NCI-H774 (cell line): ENCODE data around the gene IGSF21.

Experiments
- DNase-seq: peaks from one replicate; lab custom pipeline; 2025; lab: John Stamatoyannopoulos, UW

Gene IGSF21

GRCh38 chr1:18262726-18263125 is 155.1 kb downstream of the IGSF21 start:
- no peak for DNase-seq

GRCh38 chr1:18263547-18264120 is 156.0 kb downstream of the IGSF21 start:
- DNase-seq: no peak

- no peak for DNase-seq
These were observed 156.9 kb downstream of the IGSF21 start for GRCh38 chr1:18264450-18265039.

DNA sequence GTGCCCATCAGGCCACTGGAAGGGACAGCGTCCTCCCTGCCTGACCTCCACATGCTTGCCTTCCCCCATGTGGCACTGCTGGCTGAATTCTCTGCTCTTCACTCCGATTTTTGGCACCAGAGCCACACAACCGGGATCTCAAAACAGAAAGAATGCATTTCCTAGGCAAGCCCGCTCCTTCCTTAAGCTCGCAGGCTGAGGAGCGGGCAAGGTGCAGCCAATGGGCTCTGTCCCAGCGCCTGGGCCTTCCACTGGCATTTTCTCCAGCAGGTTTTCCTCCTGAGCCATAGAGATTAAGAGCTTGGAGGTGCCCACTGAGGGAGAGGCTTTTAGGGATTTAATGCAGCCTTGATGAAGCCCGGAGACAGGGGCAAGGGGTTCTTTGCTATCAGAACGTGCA is 158.0 kb downstream of the IGSF21 start:
- no peak for DNase-seq

GRCh38 chr1:18266391-18266790 is 158.8 kb downstream of the IGSF21 start:
- no peak for DNase-seq

GRCh38 chr1:18271336-18271735 is 163.7 kb downstream of the IGSF21 start:
- DNase-seq: no peak

GRCh38 chr1:18278946-18279345 is 171.3 kb downstream of the IGSF21 start:
- DNase-seq: no peak

GRCh38 chr1:18279351-18280074 is 171.9 kb downstream of the IGSF21 start:
- no peak for DNase-seq

DNA sequence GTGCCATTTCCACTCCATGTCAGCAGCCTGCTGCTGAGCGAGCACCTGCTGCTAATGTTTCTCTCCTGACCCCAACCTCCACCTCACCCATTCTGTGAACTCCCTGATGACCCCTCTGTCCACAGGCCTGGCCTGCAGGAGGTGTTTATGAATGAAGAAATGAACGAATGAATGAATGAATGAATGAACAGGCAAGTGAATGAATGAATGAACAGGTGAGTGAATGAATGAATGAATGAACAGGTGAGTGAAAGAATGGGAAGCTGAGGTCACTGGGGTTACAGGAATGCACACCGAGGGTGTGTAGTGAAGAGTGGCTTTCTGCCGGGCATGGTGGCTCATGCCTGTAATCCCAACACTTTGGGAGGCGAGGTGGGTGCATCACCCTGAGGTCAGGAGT is 173.4 kb downstream of the IGSF21 start:
- DNase-seq: no peak

- DNase-seq: no peak
These were observed 175.4 kb downstream of the IGSF21 start for GRCh38 chr1:18282851-18283600.

DNA sequence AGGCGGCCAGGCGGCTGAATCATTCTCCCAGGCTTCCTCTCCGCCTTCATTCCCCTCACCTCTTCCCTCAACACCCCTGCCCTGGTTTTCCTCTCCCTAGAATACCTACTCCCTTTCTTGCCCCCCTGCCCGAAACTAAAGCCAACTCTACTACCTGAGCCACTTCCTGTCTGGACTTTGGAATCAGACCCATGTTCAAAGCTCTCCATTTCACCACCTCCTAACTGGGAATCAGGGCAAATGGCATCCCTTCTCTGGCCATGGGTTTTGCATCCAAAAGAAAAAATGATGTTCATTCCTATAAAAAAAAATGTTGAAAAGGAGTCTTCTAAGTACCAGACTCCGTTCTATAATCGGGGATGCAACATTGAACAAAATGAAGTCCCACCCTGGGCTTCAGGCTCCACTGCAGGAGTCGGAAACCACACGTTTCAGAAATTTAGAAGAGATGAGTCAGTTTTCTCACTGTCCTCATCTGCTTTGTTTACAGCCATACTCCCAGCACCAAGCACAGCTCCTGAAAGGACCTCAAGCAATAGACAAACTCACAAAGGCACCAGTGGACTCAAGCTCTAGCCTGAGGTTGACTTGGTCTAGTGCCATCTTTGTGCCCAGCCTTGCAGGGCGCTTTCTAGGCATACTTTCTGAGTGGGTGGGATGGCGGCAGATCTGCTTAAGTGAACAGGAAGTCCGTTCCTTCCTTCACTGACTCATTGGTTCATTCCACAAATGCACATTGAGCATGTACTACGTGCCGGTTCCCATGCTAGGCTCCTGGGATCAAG is 176.2 kb downstream of the IGSF21 start:
- no peak for DNase-seq

GRCh38 chr1:18284805-18285537 is 177.4 kb downstream of the IGSF21 start:
- no peak for DNase-seq

- DNase-seq: no peak
These were observed 177.9 kb downstream of the IGSF21 start for GRCh38 chr1:18285538-18285924.

DNA sequence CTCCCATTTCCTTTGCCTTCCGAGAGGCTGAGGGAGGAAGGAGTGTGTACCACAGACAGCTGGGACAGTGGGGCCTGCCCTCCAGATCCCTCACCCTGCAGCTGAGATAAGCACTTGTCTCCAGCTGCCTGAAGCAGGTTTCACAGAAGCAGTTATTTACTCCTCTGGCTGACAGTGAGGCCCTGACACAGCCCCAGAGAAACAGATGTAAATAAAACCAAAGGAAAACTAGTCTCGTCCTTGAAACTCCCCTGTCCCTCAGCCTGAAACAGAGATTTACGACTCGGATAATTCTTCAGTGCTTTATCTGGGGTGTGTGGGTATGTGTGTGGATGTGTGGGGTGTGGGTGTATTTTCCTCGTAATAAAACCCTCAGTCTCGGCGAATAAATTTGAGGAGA is 181.1 kb downstream of the IGSF21 start:
- no peak for DNase-seq

GRCh38 chr1:18289597-18289996 is 182.0 kb downstream of the IGSF21 start:
- DNase-seq: no peak

GRCh38 chr1:18290740-18291412 is 183.3 kb downstream of the IGSF21 start:
- DNase-seq: no peak

DNA sequence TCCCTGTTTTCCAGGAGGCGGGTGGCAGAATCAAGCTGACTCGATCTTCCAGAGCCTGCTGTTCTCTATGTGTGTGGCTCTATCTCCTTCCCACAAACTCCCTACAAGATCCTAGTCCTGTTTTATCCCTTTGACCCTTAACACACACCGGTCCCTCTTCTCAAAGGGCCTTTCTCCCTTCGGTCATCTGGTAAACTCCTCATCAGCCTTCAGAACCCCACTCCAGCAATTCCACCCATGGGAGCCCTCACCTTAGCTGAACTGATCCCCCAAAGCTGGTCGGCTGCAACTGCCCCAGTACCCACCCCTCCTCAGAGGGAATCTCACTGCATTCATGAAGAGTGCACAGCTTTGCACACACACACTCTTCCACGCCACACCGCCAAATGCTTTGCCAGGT is 184.9 kb downstream of the IGSF21 start:
- no peak for DNase-seq

- DNase-seq: no peak
These were observed 185.7 kb downstream of the IGSF21 start for GRCh38 chr1:18293291-18293690.

DNA sequence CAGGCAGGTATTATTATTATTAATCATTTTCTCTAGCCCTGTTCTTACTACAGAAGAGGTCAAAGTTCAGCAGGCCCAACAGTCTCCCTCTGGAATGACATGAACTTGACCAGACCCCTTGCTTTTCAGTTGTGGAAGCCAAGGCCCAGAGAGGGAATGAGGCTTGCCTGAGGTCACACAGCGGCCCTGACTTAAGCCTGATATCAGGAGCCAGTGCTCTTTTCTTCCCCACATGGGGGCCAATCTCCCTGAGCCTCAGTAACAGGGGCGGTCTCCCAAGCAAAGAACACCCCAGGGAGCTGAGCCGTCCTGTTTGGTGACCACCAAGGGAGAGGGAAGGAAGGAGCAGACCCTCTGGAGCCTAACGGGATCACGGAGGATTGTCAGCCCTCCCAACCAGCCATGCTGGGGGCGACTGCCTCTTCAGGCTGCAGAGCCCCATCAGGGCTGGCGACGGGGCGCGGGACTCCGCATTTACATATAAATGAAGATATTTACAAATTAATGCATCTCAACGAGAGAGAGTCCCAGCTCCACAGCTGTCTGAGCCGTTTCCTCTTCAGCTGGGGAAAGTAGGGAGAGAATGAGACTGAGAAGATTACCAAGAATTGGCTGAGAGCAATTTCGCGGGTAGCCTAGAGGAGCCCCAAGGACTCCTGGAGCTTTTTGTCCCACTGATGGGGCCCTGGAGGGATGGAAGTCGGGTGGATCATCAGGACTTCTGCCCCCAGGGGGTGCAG is 187.0 kb downstream of the IGSF21 start:
- DNase-seq: no peak
